Loucy (cell line): ENCODE measurements around the gene FEM1B.

Experiments
- H2AFZ ChIP-seq: fragments of 200-600 bp; sonication (generic); 2 replicates; pipeline ENCODE4 v1.6.0; 2016; ENCODE audit warnings: antibody characterized with exemption, mild to moderate bottlenecking, low read length, moderate library complexity
- H3F3A ChIP-seq: fragments of 200-600 bp; 2 replicates; pipeline ENCODE4 v1.6.0; 2016; ENCODE audit warnings: antibody characterized with exemption, low read depth, mild to moderate bottlenecking
- H3K27me3 ChIP-seq: fragments of 200-600 bp; sonication (generic); 2 replicates; pipeline ENCODE4 v1.6.1; 2014; ENCODE audit warnings: low read length, mild to moderate bottlenecking; ENCODE audit not compliant: insufficient read depth, poor library complexity, severe bottlenecking
- H3K36me3 ChIP-seq: fragments of 200-600 bp; sonication (generic); 2 replicates; pipeline ENCODE4 v1.6.1; 2016; ENCODE audit warnings: low read length; ENCODE audit not compliant: insufficient read depth
- H3K4me1 ChIP-seq: fragments of 200-600 bp; sonication (generic); 2 replicates; pipeline ENCODE4 v1.5.1; 2014; ENCODE audit warnings: low read length, mild to moderate bottlenecking; ENCODE audit not compliant: insufficient read depth, poor library complexity, severe bottlenecking
- H3K4me2 ChIP-seq: fragments of 200-600 bp; sonication (generic); 2 replicates; pipeline ENCODE4 v1.6.0; 2014; ENCODE audit warnings: antibody characterized with exemption, low read length, low read depth, mild to moderate bottlenecking; ENCODE audit not compliant: poor library complexity, severe bottlenecking
- H3K4me3 ChIP-seq: fragments of 200-600 bp; sonication (generic); 2 replicates; pipeline ENCODE4 v1.5.1; 2014; ENCODE audit warnings: low read length, mild to moderate bottlenecking, mixed read lengths; ENCODE audit not compliant: poor library complexity, severe bottlenecking
- H3K79me2 ChIP-seq: fragments of 200-600 bp; sonication (generic); 2 replicates; pipeline ENCODE4 v1.6.1; 2014; ENCODE audit warnings: low read length; ENCODE audit not compliant: insufficient read depth
- H3K9ac ChIP-seq: fragments of 200-600 bp; sonication (generic); 2 replicates; pipeline ENCODE4 v1.6.0; 2014; ENCODE audit warnings: mild to moderate bottlenecking, low read depth, low read length, moderate library complexity; ENCODE audit not compliant: poor library complexity, severe bottlenecking
- H3K9me2 ChIP-seq: fragments of 200-600 bp; sonication (generic); replicated peaks from 2 replicates; pipeline ENCODE4 v1.6.1; 2016; ENCODE audit warnings: low read depth, low read length, mixed read lengths
- H3K9me3 ChIP-seq: fragments of 200-600 bp; sonication (generic); 2 replicates; pipeline ENCODE4 v1.6.1; 2014; ENCODE audit warnings: mild to moderate bottlenecking, antibody characterized with exemption, low read length, low read depth; ENCODE audit not compliant: insufficient read depth
- H4K20me1 ChIP-seq: fragments of 200-600 bp; sonication (generic); 2 replicates; pipeline ENCODE4 v1.6.0; 2014; ENCODE audit warnings: antibody characterized with exemption, low read length, mild to moderate bottlenecking; ENCODE audit not compliant: insufficient read depth, poor library complexity, severe bottlenecking
- CTCF ChIP-seq: fragments of 200-600 bp; sonication (generic); conservative IDR thresholded peaks from 2 replicates; pipeline ENCODE4 v1.5.1; 2014; ENCODE audit warnings: mild to moderate bottlenecking, antibody characterized with exemption, low read length
- EZH2phosphoT487 ChIP-seq: fragments of 200-600 bp; IDR thresholded peaks from 2 replicates; pipeline ENCODE4 v1.6.1; 2018; ENCODE audit warnings: antibody characterized with exemption, mild to moderate bottlenecking, moderate library complexity, borderline replicate concordance

FEM1B gene

GRCh38 chr15:68311464-68311835 lies 33.9 kb downstream of the FEM1B start:
- no peaks in the 10 kb centered on the region for H3K79me2 ChIP-seq
- no peak overlapping the region for H3K4me2 ChIP-seq
- H3K9ac ChIP-seq, result no peak overlapping the region
- H3K27me3 ChIP-seq, result no peaks in the 10 kb centered on the region
- no peaks in the 10 kb centered on the region for H3K36me3 ChIP-seq
- H3K9me3 ChIP-seq, result no peaks in the 10 kb centered on the region
- no peak overlapping the region for H2AFZ ChIP-seq
- H3K4me1 ChIP-seq, result peaks cover under 1% of the 10 kb centered on the region
- H3K4me3 ChIP-seq, result no peak overlapping the region
- H3K9me2 ChIP-seq, result no peaks in the 10 kb centered on the region
- TF ChIP-seq CTCF (no peak), EZH2phosphoT487 (no peak)
- no peaks in the 10 kb centered on the region for H3F3A ChIP-seq
- H4K20me1 ChIP-seq, result no peaks in the 10 kb centered on the region

GRCh38 chr15:68311859-68312557 lies 34.5 kb downstream of the FEM1B start:
- H3K9me2 ChIP-seq, result no peaks in the 10 kb centered on the region
- H3K4me3 ChIP-seq, result no peak overlapping the region
- H3F3A ChIP-seq, result no peaks in the 10 kb centered on the region
- no peaks in the 10 kb centered on the region for H3K9me3 ChIP-seq
- TF ChIP-seq EZH2phosphoT487, result no peak
- TF ChIP-seq CTCF, result no peak
- H3K27me3 ChIP-seq, result no peaks in the 10 kb centered on the region
- no peaks in the 10 kb centered on the region for H4K20me1 ChIP-seq
- no peak overlapping the region for H2AFZ ChIP-seq
- H3K4me1 ChIP-seq, result no peaks in the 10 kb centered on the region
- no peaks in the 10 kb centered on the region for H3K79me2 ChIP-seq
- no peak overlapping the region for H3K4me2 ChIP-seq
- H3K9ac ChIP-seq, result no peak overlapping the region
- no peaks in the 10 kb centered on the region for H3K36me3 ChIP-seq

GRCh38 chr15:68312701-68313204 lies 35.2 kb downstream of the FEM1B start:
- Histone ChIP-seq H3K9ac (no peak overlapping the region), H4K20me1 (no peaks in the 10 kb centered on the region), H3K4me1 (no peaks in the 10 kb centered on the region), H3K36me3 (no peaks in the 10 kb centered on the region), H3F3A (no peaks in the 10 kb centered on the region), H3K27me3 (no peaks in the 10 kb centered on the region), H3K79me2 (no peaks in the 10 kb centered on the region), H3K9me2 (no peaks in the 10 kb centered on the region), H3K9me3 (no peaks in the 10 kb centered on the region), H3K4me2 (no peak overlapping the region), H2AFZ (no peak overlapping the region), H3K4me3 (no peak overlapping the region)
- TF ChIP-seq EZH2phosphoT487 (no peak), CTCF (no peak)
